GDM1 (cell line): ENCODE results near the gene POLR2B.
"Not testable (repeated sequence)": the region's sequence is repeated elsewhere in the genome, so short reads cannot be mapped to it uniquely, and the experiment has no call there.

Experiments used
- DNase-seq: peaks from one replicate; lab custom pipeline; 2025; lab: John Stamatoyannopoulos, UW

Gene POLR2B

DNA sequence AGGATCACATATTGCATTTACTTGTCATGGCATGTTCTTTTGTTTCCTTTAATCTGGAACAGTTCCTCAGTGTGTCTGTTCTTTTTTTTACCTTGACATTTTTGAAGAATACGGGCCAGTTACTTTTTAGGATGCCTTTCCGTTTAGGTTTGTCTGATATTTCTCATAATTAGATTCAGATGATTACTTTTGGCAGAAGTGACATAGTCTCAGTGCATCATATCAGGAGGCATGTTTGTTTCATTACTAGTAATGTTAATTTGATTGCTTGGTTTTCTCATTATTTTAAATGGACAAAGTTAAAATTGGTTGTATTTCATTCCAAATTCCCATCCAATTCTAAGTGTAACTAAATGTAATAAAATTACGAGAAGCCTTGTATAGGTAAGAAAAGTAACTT lies 8.3 kb downstream of the POLR2B start:
- no peak for DNase-seq

DNA sequence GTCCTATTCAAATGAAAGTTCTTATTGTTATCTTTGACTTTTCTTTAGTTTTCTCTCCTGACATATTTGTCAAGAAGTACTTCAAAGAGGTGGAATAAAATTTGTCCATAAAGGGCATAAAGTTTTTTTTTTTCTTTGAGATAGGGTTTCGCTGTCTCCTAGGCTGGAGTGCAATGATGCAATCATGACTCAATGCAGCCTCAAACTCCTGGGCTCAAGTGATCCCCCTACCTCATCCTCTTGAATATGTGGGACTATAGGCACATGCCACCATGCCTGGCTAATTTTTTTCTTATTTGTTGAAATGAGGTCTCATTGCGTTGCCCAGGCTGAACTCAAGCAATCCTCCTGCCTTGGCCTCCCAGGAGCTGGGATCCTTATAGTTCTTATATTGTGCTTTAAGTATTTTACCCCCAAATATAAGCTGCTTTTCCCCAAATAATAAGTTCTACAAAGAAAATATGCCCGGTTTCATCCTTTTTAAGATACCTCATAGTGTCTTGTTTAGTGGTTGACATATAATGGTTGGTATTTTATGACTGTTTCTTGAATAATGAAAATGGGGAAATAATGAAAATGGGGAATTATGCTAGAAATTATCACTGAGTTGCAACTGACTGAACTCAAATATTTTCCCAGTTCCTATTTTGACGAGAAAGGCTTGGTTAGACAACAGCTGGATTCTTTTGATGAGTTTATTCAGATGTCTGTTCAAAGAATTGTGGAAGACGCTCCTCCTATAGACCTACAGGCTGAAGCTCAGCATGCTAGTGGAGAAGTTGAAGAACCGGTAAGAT lies 11.6 kb downstream of the POLR2B start:
- DNase-seq: no peak

DNA sequence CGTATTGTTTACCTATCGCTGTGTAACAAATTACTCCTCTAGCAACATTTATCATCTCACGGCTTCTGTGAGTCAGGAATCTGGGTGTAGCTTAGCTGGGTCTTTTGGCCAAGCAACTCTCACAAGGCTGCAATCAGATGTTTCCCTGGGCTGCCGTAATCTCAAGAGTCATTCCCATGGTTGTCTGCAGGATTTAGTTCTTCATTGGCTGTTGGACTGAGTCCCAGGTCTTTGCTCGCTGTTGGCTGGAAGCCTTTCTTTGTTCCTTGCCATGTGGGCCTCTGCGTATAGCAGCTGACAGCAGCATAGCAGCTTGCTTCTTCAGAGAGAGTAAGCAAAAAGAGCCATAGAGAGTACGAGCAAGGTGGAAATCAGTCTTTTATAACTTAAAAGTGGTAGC lies 16.8 kb downstream of the POLR2B start:
- DNase-seq: no peak

GRCh38 chr4:56999751-57000150 lies 21.1 kb downstream of the POLR2B start:
- DNase-seq: no peak

- DNase-seq: no peak
Observed at GRCh38 chr4:57013543-57014120, 34.9 kb downstream of the POLR2B start.

- DNase-seq: no peak
Observed at GRCh38 chr4:57018980-57019379, 40.3 kb downstream of the POLR2B start.

DNA sequence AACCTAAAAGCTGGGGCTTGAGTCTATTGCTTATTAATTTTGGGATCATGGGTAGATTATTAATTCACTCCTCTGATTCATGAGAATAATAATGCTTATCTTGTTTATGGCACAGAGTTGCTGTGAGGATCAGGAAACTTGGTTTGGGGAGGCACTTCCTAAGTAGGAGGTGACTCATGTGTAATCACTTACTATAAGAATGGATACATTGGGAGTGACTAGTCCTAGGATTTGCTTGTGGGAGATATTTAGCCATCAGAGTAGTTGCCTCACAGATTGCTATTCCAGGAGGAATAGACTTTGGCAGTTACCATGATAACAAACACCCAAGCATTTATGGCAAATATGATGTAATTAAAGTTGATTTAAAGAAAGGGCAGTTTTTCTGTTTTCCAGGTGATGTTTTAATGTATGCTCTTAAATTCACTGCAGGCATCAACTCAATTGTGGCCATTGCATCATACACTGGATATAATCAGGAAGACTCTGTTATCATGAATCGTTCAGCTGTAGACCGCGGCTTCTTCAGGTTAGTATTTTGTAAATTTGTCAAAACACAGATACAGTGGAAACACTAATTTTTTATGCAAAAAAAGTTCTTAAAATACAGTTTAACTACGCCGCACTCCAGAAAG lies 41.9 kb downstream of the POLR2B start:
- no peak for DNase-seq

GRCh38 chr4:57023104-57023503 lies 44.4 kb downstream of the POLR2B start:
- no peak for DNase-seq

GRCh38 chr4:57034520-57034919 lies 55.8 kb downstream of the POLR2B start:
- no peak for DNase-seq

DNA sequence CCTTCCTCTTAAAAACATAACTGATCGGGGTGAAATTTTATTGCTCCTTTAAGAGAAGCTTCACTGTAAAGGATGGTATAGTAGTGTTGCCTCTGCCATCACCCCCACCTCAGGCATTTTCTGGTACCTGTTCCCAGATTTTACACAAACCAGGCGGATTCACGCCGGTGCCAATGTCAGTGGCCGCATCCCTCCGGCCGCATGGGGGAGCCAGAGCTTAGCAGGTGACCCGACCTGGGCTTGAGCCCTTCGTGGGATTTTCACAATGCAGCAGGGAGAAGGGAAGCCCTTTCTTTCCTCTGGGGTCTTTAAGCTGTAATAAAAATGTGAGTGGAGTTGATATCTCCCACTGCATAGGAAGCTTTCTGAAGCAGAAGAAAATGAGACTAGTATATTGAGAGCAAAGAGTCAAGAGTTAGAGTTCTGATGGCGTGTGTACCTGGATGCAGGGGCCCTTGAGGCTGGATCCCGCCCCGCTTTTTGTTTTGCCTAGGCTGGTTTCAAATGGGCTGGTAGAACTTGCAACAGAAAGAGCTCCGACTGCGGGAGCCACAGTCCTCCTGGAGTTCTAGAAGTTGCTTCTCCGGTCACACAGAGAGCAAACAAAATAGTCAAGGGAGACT lies 59.4 kb downstream of the POLR2B start:
- no peak for DNase-seq

- DNase-seq: no peak
Observed at GRCh38 chr4:57039345-57039744, 60.6 kb downstream of the POLR2B start.

DNA sequence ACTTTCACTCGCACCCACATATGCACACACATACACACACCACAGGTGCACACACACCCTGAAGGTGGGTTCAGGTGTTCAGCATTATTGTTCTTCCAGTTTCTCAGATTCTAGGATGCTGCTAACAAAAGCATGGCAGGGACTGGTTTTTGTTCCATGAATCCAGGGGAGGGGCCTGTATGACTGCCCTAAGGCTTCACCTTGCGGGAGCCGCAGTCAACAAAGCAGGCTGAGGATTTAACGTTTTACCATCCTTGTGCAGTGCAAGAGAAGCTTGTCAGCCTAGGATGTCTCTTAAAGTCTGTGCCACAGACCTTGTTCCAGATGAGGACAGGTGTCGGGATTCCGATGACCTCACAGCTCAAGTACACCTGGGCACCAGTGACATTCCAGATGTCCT lies 61.8 kb downstream of the POLR2B start:
- DNase-seq: no peak

- DNase-seq: no peak
Observed at GRCh38 chr4:57041020-57041419, 62.3 kb downstream of the POLR2B start.

GRCh38 chr4:57042711-57043169 lies 64.0 kb downstream of the POLR2B start:
- no peak for DNase-seq

- no peak for DNase-seq
Observed at GRCh38 chr4:57043347-57044251, 64.9 kb downstream of the POLR2B start.

GRCh38 chr4:57044279-57044678 lies 65.6 kb downstream of the POLR2B start:
- no peak for DNase-seq

- DNase-seq: no peak
Observed at GRCh38 chr4:57044996-57045395, 66.3 kb downstream of the POLR2B start.

- not testable (repeated sequence) for DNase-seq
Observed at GRCh38 chr4:57047046-57047445, 68.3 kb downstream of the POLR2B start.

- no peak for DNase-seq
Observed at GRCh38 chr4:57048590-57049304, 70.1 kb downstream of the POLR2B start.

- DNase-seq: no peak
Observed at GRCh38 chr4:57051095-57051494, 72.4 kb downstream of the POLR2B start.

GRCh38 chr4:57051524-57051923 lies 72.8 kb downstream of the POLR2B start:
- DNase-seq: no peak
